Adipose tissue (tissue), 3 donors: ENCODE data around the gene PGS1. TPM values are rescaled to one million over a fixed set of nuclear protein-coding genes. Genes with fewer than 3 reads are reported as not detected.
A peak's percentile ranks its signal among the peaks of the same experiment; 100 is the strongest.
"Not testable (repeated sequence)": the region's sequence is repeated elsewhere in the genome, so short reads cannot be mapped to it uniquely, and the experiment has no call there.

Source experiments
- H3K27ac ChIP-seq: one replicate; pipeline ENCODE4 v1.5.1; 2013; ENCODE audit warnings: low read depth, low read length
- WGBS, 3 donors: extraction: QIAGEN DNeasy Blood & Tissue Kit; methylation state at CpG; one replicate each; pipeline ENCODE4 v1.1.7; 2013; 5-methylcytosine and 5-hydroxymethylcytosine counted together
- polyA plus RNA-seq, 3 donors: library from polyadenylated mRNA; stranded (reverse); fragments of 200-250 nt; gene quantifications; one replicate each; pipeline ENCODE4 v1.2.3, GENCODE V29; 2013
- donor health status: healthy with polysubstance abuse.
- donor health status: Bipolar disorder and iron deficiency.
- donor health status: healthy.

PGS1 gene, protein sequence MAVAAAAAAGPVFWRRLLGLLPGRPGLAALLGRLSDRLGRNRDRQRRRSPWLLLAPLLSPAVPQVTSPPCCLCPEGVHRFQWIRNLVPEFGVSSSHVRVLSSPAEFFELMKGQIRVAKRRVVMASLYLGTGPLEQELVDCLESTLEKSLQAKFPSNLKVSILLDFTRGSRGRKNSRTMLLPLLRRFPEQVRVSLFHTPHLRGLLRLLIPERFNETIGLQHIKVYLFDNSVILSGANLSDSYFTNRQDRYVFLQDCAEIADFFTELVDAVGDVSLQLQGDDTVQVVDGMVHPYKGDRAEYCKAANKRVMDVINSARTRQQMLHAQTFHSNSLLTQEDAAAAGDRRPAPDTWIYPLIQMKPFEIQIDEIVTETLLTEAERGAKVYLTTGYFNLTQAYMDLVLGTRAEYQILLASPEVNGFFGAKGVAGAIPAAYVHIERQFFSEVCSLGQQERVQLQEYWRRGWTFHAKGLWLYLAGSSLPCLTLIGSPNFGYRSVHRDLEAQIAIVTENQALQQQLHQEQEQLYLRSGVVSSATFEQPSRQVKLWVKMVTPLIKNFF
- 10 to 100 TPM; 14.2 to 55.2 (median 28.3) TPM for polyA plus RNA-seq

DNA sequence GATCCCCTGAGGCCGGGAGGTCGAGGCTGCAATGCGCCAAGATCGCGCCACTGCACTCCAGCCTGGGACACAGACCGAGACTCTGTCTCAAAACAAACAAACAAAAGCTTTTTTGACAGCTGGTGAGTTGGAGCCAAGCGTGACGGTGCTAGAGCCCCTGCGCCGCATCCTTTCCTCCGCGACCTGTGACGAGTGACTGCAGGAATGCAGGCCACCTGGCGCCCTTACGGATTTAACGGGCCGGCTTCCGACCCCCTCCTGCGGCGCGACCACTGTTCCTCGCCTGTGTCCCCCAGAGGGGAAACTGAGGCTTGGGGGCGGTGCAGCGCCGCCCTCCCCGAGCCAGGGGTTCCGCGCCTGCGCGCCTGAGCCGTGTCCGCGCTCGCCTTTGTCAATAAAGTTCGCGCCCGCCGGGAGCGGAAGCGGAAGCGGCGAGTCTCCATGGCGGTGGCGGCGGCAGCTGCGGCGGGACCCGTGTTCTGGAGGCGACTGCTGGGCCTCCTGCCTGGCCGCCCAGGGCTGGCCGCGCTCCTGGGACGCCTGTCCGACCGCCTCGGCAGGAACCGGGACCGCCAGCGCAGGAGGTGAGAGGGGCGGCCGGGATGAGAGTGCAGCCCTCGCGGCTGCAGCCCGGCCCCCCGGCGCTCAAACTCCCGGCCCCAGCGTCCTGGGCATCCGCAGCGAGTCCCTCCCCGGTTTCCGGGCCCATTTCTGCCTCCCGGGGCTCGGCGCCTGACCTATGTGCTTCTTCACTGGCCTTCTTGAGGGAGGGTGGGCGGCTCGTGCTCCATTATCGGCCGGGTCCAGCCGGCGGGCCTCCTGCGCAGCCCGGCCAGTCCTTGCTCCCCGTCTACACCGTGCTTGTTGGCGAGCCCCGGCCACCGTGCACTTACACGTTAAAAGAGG is at the start of gene PGS1:
Gene PGS1, plus strand, starts transcription at position 425 of the 906 bp plus-strand sequence. Its CDS starts 17 bp downstream, at position 442.
- WGBS, 3 donors, result 1 to 2% (median 1%) methylated on average over 80 to 89 of the region's 89 CpGs
- H3K27ac ChIP-seq, result peak within 1 kb of the TSS; percentile 75

- no peak overlapping the region for H3K27ac ChIP-seq
- WGBS, 3 donors, result 50 to 81% (median 51%) methylated on average over 15 to 16 of the region's 16 CpGs
Observed at GRCh38 chr17:78329263-78330059, 49.0 kb upstream of the PGS1 start.

GRCh38 chr17:78330570-78331224 is 47.8 kb upstream of the PGS1 start:
- WGBS, 3 donors, result 62 to 75% (median 73%) methylated on average over 13 of the region's 13 CpGs
- no peak overlapping the region for H3K27ac ChIP-seq

DNA sequence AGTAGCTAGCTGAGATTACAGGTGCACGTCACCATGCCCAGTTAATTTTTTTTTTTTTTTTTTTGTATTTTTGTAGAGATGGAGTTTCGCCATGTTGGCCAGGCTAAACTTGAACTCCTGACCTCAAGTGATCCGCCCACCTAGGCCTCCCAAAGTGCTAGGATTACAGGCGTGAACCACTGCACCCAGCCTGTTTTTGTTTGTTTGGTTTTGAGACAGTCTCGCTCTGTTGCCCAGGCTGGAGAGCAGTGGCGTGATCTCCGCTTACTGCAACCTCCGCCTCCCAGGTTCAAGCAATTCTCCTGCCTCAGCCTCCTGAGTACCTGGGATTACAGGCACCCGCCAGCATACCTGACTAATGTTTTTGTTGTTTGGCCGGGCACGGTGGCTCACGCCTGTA is 47.1 kb upstream of the PGS1 start:
- 88 to 93% (median 93%) methylated on average over 12 of the region's 12 CpGs for WGBS, 3 donors
- H3K27ac ChIP-seq, result not testable (repeated sequence)

GRCh38 chr17:78332991-78333390 is 45.5 kb upstream of the PGS1 start:
- 46 to 66% (median 59%) methylated on average over 4 of the region's 4 CpGs for WGBS, 3 donors
- H3K27ac ChIP-seq, result no peak overlapping the region

GRCh38 chr17:78335209-78335608 is 43.2 kb upstream of the PGS1 start:
- 88 to 94% (median 92%) methylated on average over 11 of the region's 11 CpGs for WGBS, 3 donors
- H3K27ac ChIP-seq, result peak overlapping the region; percentile 26

DNA sequence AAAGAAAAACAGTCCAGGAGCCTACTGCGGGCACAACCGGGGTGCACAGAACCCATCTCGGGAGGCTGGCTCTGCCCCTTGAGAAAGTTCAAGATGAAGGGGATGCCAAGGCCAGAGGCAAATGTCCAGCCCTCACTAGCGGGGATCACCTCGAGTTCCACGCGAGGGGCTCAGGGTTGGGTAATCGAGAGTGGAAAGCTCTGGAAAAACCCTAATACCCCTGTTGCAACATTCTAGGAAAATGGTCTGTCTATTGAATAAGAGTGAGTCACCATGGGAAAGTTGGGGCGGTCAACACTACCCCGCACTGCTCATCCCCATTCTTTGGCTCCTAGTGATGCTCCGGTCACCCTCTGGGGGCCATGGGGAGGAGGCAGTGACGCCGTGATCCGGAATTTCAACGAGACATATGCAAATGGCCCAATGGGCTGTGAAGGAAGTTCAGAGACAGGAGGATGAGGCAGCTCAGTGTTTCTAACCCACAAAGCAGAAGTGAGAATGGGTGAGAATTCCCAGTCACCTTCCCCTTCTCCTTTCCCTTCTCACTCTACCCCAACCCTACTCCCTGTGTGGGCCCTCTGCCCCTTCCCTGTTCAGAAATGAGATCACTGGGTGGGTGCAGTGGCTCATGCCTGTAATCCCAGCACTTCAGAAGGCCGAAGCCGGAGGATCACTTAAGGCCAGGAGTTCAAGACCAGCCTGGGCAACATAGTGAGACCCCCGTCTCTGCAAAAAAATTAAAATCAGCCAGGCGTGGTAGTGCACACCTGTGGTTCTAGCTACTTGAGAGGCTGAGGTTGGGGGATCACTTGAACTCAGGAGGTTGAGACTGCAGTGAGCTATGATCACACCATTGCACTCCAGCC is 41.0 kb upstream of the PGS1 start:
- H3K27ac ChIP-seq, result no peak overlapping the region
- whole genome bisulfite sequencing, 3 donors, result 78 to 83% (median 78%) methylated on average over 19 of the region's 19 CpGs

DNA sequence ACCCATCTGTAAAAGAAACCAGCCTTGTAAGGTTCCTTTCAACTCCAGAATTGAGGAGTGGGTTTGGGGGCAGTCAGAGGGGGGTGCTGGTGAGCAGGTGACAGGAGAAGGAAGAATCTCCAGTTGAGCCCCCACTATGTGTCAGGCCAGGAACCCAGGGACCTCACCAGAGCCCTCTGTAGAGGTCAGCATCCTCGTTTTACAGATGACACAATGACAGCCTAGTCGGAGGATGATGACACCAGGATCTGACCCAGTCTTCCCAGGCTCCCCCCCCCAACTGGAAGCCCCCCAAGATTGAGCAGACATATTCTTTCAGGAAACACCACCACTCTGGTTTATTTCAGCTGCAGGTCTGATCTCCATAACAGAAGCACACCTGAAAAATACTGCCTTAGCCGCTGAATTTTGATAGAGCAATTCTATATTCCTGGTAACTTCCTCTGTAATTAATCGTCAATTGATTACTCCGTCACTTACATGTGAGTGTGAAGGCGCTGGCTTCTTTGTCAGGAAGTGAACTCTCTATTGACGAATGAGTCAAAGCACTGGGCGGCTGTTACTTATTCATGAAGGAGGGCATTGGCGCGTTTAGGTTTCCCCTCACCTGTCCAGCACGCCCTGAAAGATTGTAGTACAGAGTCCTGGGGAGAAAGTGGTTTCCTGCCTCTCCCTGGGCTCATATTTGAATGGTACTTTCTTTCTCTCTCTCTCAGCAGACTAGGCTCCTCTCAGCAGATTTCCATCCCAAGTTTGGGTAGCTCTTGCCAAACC is 39.8 kb upstream of the PGS1 start:
- WGBS, 3 donors, result 42 to 60% (median 55%) methylated on average over 11 of the region's 11 CpGs
- no peak overlapping the region for H3K27ac ChIP-seq

DNA sequence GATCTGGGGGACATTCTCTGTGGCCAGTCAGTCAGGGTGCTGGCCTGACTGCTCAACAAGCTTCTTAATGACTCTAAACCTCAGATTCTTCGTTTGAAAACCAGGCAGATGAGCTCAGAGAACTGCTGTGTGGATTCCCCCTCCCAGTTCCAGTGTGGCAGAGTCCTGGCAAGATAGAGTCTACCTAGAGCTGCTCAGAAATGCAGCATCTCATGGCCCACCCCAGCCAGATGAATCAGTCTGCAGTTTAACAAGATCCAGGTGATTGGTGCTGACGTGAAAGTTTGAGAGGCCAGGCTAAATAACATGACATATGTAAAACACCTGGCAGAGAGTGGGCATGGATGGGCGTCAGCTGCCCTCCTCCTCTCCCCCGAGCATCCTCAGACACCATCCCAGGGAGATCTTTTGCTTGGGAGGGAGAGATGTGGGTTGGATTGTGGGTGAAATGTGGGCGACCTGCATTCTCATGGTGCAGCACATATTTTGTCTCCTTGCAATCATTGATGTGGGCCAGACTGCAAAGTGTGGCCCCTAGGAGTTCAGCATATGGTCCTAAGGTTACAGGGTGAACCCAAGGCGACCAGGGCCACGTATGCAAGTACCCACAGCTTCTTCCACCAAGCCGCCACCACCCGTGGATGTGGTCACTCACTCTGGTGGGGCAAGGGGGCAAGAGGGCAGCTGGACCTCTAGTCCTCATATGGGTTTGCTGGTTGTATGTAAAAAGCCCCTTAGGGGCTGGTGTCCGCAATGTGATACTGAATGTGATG is 38.1 kb upstream of the PGS1 start:
- H3K27ac ChIP-seq, result no peak overlapping the region
- 81 to 87% (median 84%) methylated on average over 10 of the region's 10 CpGs for WGBS, 3 donors

- H3K27ac ChIP-seq, result peak overlapping the region; percentile 89
- 4 to 6% (median 4%) methylated on average over 49 to 91 of the region's 95 CpGs for WGBS, 3 donors
Observed at GRCh38 chr17:78341559-78342448, 36.6 kb upstream of the PGS1 start.

DNA sequence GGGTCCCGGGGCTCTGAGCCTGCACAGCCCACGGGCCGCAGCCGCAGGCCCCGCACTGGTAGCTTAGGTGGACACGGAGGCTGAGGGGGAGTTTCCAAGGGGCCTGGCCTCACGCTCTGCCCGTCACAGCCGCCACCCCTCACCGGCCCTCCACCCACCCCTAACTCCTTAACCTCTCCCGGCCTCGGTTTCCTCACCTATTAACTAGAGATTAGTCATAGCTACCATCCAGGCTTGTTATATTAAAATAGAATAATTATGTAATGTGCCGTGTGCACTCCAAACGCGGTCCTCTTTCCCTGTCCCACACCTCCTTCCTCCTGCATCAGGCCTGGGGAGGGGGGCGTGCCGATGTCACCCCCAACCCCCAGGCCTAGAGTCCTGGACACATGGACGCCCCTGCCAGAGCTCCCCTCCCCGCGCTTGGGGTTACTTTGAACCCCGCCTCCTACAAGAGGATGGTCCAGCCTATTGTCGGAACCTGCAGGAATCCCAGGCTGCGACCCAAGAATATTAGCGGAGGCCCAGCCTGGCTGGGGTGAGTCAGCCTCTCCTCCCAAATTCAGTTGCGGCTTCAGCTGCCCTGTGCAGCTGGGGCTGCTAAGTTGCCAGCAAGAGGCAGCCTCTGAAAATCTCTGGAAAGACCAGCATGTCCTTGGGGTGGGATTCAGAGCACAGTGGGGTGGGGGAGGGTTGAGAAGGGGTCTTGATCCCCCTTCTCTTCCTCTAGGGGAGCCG is 35.8 kb upstream of the PGS1 start:
- 18 to 54% (median 21%) methylated on average over 26 of the region's 26 CpGs for WGBS, 3 donors
- peak overlapping the region; percentile 89 for H3K27ac ChIP-seq

DNA sequence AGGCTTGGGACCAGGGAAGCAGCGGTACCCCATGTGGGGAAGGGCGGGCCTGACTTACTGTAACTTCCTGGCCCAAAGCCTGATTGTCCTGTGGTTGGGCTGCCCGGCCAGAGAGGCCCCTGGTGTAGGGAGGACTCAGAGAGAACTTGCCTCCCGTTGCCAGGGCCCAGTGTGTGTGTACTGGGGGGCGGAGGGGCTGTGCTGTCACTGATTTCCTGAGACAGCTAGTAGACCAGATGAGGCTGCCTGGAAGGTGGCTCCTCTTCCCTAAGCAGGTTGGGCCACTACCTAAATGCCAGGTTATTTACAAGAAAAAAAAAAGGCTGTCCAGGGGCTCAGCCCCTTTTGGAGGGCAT is 35.3 kb upstream of the PGS1 start:
- H3K27ac ChIP-seq, result peak overlapping the region; percentile 89
- 4 to 35% (median 4%) methylated on average over 5 of the region's 5 CpGs for WGBS, 3 donors

- 47 to 81% (median 47%) methylated on average over 19 of the region's 19 CpGs for WGBS, 3 donors
- peak overlapping the region; percentile 89 for H3K27ac ChIP-seq
Observed at GRCh38 chr17:78343543-78344201, 34.8 kb upstream of the PGS1 start.

- H3K27ac ChIP-seq, result no peak overlapping the region
- 72 to 84% (median 74%) methylated on average over 10 of the region's 10 CpGs for WGBS, 3 donors
Observed at GRCh38 chr17:78344666-78345065, 33.8 kb upstream of the PGS1 start.
